Measurements from ENCODE around the gene NCOA7.

Gene NCOA7

DNA sequence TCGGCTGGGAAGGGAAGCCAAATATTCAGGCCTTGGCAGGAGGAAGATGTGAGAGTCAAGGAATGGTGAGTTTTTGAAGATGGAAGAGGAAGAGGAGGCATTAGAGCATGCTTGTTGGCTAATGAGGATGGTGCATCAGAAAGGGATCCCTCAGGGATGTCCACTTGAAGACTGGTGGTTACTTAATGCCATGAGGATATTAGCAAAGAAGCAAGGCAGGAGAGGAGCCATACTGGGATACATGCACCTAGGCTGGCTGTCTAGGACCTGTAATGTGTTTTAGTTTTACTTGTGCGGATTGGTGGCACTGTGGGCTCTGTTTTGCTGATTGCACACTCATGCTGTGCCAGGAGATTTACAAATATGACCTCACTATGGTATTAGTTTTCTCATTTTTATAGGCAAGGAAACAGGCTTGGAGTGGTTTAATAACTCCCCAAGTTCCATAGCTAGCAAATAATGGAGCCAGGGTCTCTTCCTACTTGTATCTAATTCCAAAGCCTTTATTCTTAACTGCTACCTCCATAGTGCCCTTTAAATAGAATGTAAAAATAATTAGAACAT, 37.8 kb downstream of the NCOA7 start:
- H3K4me2 ChIP-seq (ENCODE audit: low read length) = no peak overlapping the region
- peaks cover 12% of the 10 kb centered on the region for H3K36me3 ChIP-seq (ENCODE audit: insufficient read depth, low read length)
- H3K9me3 ChIP-seq (ENCODE audit: low read length) = no peaks in the 10 kb centered on the region
- H3K9ac ChIP-seq (ENCODE audit: low read length) = no peak overlapping the region
- no peaks in the 10 kb centered on the region for H3K9me2 ChIP-seq (ENCODE audit: low read depth, low read length)
- H3K4me1 ChIP-seq (ENCODE audit: insufficient read depth, low read length, severe bottlenecking) = peaks cover 27% of the 10 kb centered on the region
- no peak overlapping the region for H3K27ac ChIP-seq (ENCODE audit: low read depth, low read length, poor library complexity, severe bottlenecking)
- no peaks in the 10 kb centered on the region for H3F3A ChIP-seq (ENCODE audit: insufficient read depth, low read length)
- H3K27me3 ChIP-seq (ENCODE audit: insufficient read depth, low read length) = no peaks in the 10 kb centered on the region
- TF ChIP-seq, protein P1, sequence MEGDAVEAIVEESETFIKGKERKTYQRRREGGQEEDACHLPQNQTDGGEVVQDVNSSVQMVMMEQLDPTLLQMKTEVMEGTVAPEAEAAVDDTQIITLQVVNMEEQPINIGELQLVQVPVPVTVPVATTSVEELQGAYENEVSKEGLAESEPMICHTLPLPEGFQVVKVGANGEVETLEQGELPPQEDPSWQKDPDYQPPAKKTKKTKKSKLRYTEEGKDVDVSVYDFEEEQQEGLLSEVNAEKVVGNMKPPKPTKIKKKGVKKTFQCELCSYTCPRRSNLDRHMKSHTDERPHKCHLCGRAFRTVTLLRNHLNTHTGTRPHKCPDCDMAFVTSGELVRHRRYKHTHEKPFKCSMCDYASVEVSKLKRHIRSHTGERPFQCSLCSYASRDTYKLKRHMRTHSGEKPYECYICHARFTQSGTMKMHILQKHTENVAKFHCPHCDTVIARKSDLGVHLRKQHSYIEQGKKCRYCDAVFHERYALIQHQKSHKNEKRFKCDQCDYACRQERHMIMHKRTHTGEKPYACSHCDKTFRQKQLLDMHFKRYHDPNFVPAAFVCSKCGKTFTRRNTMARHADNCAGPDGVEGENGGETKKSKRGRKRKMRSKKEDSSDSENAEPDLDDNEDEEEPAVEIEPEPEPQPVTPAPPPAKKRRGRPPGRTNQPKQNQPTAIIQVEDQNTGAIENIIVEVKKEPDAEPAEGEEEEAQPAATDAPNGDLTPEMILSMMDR (IDR thresholded peaks at IDR 0.05; ENCODE audit: low read length) = no peak
- TF ChIP-seq EZH2 (IDR thresholded peaks at IDR 0.05; ENCODE audit: borderline replicate concordance, low read length) = no peak
- no peak overlapping the region for H2AFZ ChIP-seq (ENCODE audit: low read length)
- H3K4me3 ChIP-seq (ENCODE audit: low read depth, low read length, poor library complexity, severe bottlenecking) = no peak overlapping the region
- H3K79me2 ChIP-seq (ENCODE audit: insufficient read depth, low read length) = peaks cover 24% of the 10 kb centered on the region; the same call in 1 of the 2 replicates
- H4K20me1 ChIP-seq (ENCODE audit: insufficient read depth, low read length) = no peaks in the 10 kb centered on the region

- no peak overlapping the region for H3K27ac ChIP-seq (ENCODE audit: low read depth, low read length, poor library complexity, severe bottlenecking)
- peaks cover 36% of the 10 kb centered on the region for H3K4me1 ChIP-seq (ENCODE audit: insufficient read depth, low read length, severe bottlenecking)
Observed at GRCh38 chr6:125829433-125829832, 38.7 kb downstream of the NCOA7 start.

DNA sequence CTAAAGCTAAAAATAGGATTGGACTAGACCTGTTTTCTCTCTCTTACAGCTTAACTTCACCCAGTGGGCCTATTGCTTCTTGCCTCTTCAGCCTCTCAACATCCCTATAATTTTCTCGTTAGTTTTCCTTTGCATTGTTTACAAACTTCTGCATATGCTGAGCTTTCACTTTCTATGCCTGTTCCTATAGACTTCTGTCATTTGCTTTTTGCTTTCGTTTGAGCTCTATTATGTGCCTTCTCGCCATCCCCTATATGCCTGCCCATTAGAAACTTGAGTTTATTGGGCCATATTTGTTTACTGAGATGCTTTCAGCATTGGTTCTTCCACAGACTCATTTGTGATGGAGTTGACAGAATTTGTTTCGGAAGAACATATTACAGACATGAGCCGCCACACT, 40.9 kb downstream of the NCOA7 start:
- H2AFZ ChIP-seq (ENCODE audit: low read length) = no peak overlapping the region
- H3K27me3 ChIP-seq (ENCODE audit: insufficient read depth, low read length) = no peaks in the 10 kb centered on the region
- no peaks in the 10 kb centered on the region for H3F3A ChIP-seq (ENCODE audit: insufficient read depth, low read length)
- H3K9me2 ChIP-seq (ENCODE audit: low read depth, low read length) = no peaks in the 10 kb centered on the region
- H4K20me1 ChIP-seq (ENCODE audit: insufficient read depth, low read length) = no peaks in the 10 kb centered on the region
- H3K9me3 ChIP-seq (ENCODE audit: low read length) = no peaks in the 10 kb centered on the region
- H3K4me3 ChIP-seq (ENCODE audit: low read depth, low read length, poor library complexity, severe bottlenecking) = no peak overlapping the region
- H3K36me3 ChIP-seq (ENCODE audit: insufficient read depth, low read length) = peaks cover under 1% of the 10 kb centered on the region
- H3K79me2 ChIP-seq (ENCODE audit: insufficient read depth, low read length) = peaks cover 42% of the 10 kb centered on the region; the same call in 1 of the 2 replicates
- TF ChIP-seq, protein P1 (IDR thresholded peaks at IDR 0.05; ENCODE audit: low read length) = no peak
- no peak for TF ChIP-seq EZH2 (IDR thresholded peaks at IDR 0.05; ENCODE audit: borderline replicate concordance, low read length)
- no peak overlapping the region for H3K9ac ChIP-seq (ENCODE audit: low read length)
- peaks cover 39% of the 10 kb centered on the region for H3K4me1 ChIP-seq (ENCODE audit: insufficient read depth, low read length, severe bottlenecking)
- H3K4me2 ChIP-seq (ENCODE audit: low read length) = no peak overlapping the region
- no peak overlapping the region for H3K27ac ChIP-seq (ENCODE audit: low read depth, low read length, poor library complexity, severe bottlenecking)

More at GRCh38 chr6:125829433-125829832, 38.7 kb downstream of the NCOA7 start:
- TF ChIP-seq, protein P1 (IDR thresholded peaks at IDR 0.05; ENCODE audit: low read length) = no peak
- no peak for TF ChIP-seq EZH2 (IDR thresholded peaks at IDR 0.05; ENCODE audit: borderline replicate concordance, low read length)
- Histone ChIP-seq H3K9ac (ENCODE audit: low read length) (no peak overlapping the region), H3K4me3 (ENCODE audit: low read depth, low read length, poor library complexity, severe bottlenecking) (no peak overlapping the region), H2AFZ (ENCODE audit: low read length) (no peak overlapping the region), H4K20me1 (ENCODE audit: insufficient read depth, low read length) (no peaks in the 10 kb centered on the region), H3K9me3 (ENCODE audit: low read length) (no peaks in the 10 kb centered on the region), H3K4me2 (ENCODE audit: low read length) (no peak overlapping the region), H3K27me3 (ENCODE audit: insufficient read depth, low read length) (no peaks in the 10 kb centered on the region), H3K79me2 (ENCODE audit: insufficient read depth, low read length) (peaks cover 30% of the 10 kb centered on the region; the same call in 1 of the 2 replicates), H3K9me2 (ENCODE audit: low read depth, low read length) (no peaks in the 10 kb centered on the region), H3K36me3 (ENCODE audit: insufficient read depth, low read length) (peaks cover 12% of the 10 kb centered on the region), H3F3A (ENCODE audit: insufficient read depth, low read length) (no peaks in the 10 kb centered on the region)
